NB4 (cell line): ENCODE measurements around the gene CHST8.

Experiments
- MAX ChIP-seq: IDR thresholded peaks from 2 replicates; pipeline ENCODE4 v1.6.1; 2011; ENCODE audit warnings: low read depth, low read length
- MYC ChIP-seq: IDR thresholded peaks from 2 replicates; pipeline ENCODE4 v1.6.1; 2011; ENCODE audit warnings: low read depth, low read length
- POLR2A ChIP-seq: IDR thresholded peaks from 2 replicates; pipeline ENCODE4 v1.6.1; 2011; ENCODE audit warnings: mild to moderate bottlenecking; ENCODE audit not compliant: insufficient read length; ENCODE audit errors: extremely low read depth
- TF ChIP-seq, protein P1 (sequence below): IDR thresholded peaks from one replicate; pipeline ENCODE4 v1.5.1; 2012; ENCODE audit warnings: low read depth, low read length

DNA sequence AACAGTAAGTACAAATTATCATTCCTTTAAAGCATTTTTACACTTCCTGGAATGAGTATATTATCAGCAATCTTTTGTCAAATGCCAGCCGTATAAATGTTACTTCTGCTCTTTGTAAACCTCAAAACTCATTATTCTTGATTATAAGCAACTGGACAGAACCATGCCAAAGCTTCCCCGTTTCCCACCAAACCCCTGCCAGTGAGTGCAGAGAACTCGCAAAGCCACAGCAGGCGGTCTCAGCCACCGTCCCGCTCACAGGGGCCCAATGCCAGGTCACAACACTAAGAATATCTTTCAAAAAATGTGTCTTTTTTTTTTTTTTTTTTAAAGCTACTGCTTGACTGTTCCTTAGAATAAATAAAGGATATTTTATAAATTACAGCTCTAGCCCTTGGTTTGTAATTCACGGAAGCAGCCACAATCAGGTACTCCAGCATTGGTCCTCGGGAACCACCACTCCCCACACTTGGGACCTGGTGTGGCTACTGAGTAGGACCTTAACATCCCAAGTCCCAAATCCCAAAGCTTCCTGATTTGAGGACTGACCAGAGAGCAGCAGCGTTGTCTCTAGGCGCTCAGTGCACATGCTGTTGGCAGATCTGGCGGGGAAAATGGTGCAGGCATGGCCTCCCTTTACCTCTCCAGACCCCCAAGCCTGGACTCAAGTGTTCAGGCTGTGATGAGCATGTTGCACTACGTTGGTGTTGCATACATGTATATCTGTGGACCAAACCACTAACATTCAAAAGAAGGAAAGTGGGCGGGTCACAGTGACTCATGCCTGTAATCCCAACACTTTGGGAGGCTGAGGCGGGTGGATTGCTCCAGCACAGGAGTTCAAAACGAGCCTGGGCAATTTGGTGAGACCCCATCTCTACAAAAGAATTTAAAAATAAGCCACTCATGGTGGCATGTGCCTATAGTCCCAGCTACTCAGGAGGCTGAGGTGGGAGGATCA, 193.9 kb downstream of the CHST8 start:
- TF ChIP-seq, protein P1, sequence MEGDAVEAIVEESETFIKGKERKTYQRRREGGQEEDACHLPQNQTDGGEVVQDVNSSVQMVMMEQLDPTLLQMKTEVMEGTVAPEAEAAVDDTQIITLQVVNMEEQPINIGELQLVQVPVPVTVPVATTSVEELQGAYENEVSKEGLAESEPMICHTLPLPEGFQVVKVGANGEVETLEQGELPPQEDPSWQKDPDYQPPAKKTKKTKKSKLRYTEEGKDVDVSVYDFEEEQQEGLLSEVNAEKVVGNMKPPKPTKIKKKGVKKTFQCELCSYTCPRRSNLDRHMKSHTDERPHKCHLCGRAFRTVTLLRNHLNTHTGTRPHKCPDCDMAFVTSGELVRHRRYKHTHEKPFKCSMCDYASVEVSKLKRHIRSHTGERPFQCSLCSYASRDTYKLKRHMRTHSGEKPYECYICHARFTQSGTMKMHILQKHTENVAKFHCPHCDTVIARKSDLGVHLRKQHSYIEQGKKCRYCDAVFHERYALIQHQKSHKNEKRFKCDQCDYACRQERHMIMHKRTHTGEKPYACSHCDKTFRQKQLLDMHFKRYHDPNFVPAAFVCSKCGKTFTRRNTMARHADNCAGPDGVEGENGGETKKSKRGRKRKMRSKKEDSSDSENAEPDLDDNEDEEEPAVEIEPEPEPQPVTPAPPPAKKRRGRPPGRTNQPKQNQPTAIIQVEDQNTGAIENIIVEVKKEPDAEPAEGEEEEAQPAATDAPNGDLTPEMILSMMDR: no peak
- TF ChIP-seq POLR2A (no peak), MAX (no peak), MYC (no peak)
